Measurements from ENCODE around the gene SCGB1D1.

DNA sequence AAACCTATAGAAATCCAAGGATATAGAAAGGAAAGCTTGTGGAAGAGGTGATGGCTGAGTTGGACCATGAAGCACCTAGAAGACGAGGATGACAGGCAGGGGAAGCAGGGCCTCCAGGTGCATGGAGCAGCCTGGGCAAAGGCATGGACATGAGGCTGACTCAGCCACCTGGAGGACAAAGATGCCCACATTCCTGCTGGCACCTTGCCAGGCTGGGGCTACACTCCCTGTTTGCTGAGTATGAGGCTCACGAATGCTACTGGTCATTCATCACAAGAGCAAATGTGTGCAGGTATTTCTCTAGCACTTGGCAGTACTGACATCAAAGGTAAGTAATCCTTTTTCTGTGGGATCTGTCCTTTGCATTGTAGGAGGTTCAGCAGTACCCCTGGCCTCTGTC, 11.4 kb downstream of the SCGB1D1 start:
- TF ChIP-seq GABPA (IDR thresholded peaks at IDR 0.05; ENCODE audit: borderline replicate concordance, insufficient read depth, low read length) (no peak), ZNF274 (IDR thresholded peaks at IDR 0.05; ENCODE audit: borderline replicate concordance, extremely low read depth, low read length) (no peak)

Data from H1 (cell line).